ENCODE data around the gene YTHDF1.

- TF ChIP-seq ZFP30 (CRISPR knock-in tag; IDR thresholded peaks at IDR 0.05) (no peak), ISL1 (CRISPR knock-in tag; IDR thresholded peaks at IDR 0.05) (no peak), ZFP3 (CRISPR knock-in tag; IDR thresholded peaks at IDR 0.05) (no peak), OSR1 (CRISPR knock-in tag; IDR thresholded peaks at IDR 0.05) (no peak), CSRNP3 (CRISPR knock-in tag; IDR thresholded peaks at IDR 0.05) (no peak), CREB5 (CRISPR knock-in tag; IDR thresholded peaks at IDR 0.05; ENCODE audit: low read depth) (no peak), ESRRG (CRISPR knock-in tag; IDR thresholded peaks at IDR 0.05) (no peak), GLIS3 (CRISPR knock-in tag; IDR thresholded peaks at IDR 0.05) (no peak), CSDC2 (CRISPR knock-in tag; IDR thresholded peaks at IDR 0.05) (no peak)
Observed at GRCh38 chr20:63235399-63235983, 19.6 kb upstream of the YTHDF1 start, which contains the start of gene BIRC7.
